Measurements from ENCODE around the gene ZNF423. TPM values are rescaled to one million over a fixed set of nuclear protein-coding genes. Genes with fewer than 3 reads are reported as not detected.

Gene ZNF423
- total RNA-seq, 1 experiment from 2014 or later = not detected

- no peak for DNase-seq (ENCODE audit: low read depth)
Observed at GRCh38 chr16:49477250-49477895, 378.5 kb downstream of the ZNF423 start.

GRCh38 chr16:49474741-49475140 lies 381.2 kb downstream of the ZNF423 start:
- DNase-seq (ENCODE audit: low read depth) = no peak

- no peak for DNase-seq (ENCODE audit: low read depth)
Observed at GRCh38 chr16:49473773-49474172, 382.1 kb downstream of the ZNF423 start.

DNA sequence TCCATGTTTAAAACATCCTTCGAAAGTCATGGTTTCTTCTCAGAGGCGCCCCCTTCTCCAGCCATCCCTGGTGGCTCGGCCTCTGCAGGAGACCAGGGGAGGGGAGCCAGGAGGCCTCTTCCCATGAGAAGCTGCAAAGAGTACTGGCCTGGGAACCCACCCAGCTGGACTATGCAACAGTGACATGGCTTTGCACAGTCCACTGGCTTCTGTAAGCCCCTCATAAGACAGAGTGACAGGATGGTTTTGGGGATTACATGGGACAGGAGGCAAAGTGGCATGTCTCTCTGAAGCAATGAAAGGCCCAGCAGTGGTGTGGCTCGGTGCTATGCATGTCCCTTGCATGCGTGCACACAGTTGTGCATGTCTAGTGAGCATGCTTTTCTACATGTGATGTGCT lies 382.8 kb downstream of the ZNF423 start:
- no peak for DNase-seq (ENCODE audit: low read depth)

- DNase-seq (ENCODE audit: low read depth) = no peak
Observed at GRCh38 chr16:49472598-49472997, 383.3 kb downstream of the ZNF423 start.

- DNase-seq (ENCODE audit: low read depth) = no peak
Observed at GRCh38 chr16:49471038-49471727, 384.7 kb downstream of the ZNF423 start.

- DNase-seq (ENCODE audit: low read depth) = no peak
Observed at GRCh38 chr16:49470513-49470991, 385.4 kb downstream of the ZNF423 start.

DNA sequence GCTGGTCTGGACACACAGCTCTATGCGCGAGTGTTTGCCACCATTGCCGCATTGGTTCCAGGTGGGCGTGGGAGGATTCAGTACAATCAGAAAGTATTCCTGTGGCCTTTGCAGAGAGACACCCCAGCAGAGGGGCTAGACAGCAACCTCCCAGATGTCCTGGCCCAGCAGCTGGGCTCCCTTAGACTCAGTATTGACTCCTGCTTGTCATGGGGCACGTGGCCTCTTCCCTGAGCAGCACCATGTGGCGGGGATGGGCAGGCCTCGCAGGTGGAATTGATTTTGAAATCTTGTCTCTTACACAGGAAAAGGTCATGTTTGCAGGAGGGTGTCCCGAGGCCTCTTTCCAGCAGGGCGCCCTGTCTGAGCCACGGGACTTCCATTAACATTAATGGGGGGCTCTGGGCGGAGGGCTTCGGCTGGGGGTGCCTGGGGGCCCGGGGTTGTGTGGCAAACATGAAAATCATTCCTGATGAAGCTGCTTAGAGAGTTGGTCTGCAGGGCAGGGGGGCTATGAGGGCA lies 385.9 kb downstream of the ZNF423 start:
- no peak for DNase-seq (ENCODE audit: low read depth)

DNA sequence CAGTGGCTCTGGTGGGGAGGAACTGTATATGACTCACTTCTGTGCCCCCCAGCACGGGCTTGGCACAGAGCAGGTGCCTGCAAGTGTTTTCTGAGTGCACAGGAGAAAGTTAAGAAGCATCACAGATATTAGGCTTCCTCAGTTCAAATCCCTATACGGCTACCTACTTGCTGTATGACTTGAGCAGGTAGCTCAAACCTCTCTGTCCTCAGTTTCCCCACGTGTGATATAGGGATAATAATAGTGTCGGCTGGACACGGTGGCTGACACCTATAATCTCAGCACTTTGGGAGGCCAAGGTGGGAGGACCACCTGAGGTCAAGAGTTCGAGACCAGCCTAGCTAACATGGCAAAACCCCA lies 386.6 kb downstream of the ZNF423 start:
- DNase-seq (ENCODE audit: low read depth) = no peak

DNA sequence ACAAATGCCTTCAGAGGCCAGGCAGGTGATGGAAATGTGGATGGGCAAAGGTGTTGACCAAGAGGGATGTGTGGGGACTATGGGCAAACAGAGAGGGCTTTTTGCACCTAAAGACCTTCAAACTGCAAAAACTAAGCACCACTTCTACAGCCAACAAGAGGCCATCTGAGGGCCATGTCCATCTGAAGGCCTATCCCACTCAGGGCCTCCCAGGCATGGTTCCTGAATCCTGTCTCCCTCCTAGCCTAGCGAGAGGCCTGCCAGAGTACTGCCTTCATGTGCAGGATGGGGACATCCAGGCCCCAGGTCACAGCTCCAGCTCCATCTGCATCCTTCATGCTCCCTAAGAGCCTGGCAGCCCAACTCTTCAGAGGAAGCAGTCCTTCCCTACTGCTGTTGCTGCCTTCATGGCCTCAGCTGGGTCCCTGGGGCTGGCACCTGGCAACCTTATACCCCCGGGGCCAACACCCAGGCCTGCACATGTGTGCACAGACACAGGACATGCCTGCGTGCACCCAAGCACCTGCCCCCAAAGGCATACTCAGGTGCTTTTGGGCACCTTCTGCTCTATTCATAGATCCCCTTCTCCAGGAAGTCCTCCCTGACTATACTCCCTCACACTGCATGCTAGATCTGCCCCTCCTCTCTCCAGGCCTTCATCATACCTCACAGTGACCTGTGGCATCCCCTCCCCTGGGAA lies 387.2 kb downstream of the ZNF423 start:
- DNase-seq (ENCODE audit: low read depth) = no peak

DNA sequence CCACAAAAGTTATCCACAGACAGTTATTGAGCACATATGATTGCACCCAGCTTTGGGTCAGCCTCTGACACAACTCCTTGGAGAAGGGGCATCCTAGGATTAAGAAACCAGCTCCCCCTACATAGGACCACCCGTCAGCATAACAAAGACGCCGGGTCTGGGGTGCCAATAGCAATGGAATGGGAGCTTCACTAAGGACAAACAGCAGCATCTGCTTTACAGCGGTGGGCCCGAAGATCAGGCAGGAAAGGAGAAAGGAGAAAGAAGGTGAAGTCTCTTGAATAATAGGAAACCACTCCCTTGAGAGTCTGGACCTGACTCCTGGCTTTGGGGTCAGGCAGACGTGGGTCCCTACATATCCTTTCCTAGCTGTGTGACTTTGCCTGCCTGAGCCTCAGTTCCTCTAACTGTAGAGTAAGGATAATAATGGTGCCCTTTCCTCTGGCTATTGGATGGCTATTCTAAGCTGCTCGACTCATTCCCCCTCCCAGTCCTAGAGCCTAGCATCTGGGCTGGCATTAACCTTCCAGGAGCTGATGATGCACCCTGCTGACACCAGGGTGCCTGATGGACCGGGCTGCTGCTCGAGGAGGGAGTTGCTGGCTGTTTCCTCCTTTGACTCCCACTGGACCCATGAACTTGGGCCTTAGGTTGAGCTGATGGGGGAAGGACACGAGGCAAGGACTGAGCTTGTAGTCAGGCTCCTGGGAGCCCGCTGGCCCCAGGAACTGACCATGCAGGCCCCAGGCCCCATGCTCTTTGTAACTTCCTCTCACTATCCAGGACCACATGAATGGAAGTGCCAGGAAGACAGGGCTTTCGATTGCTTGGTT lies 388.2 kb downstream of the ZNF423 start:
- no peak for DNase-seq (ENCODE audit: low read depth)

GRCh38 chr16:49466881-49467280 lies 389.0 kb downstream of the ZNF423 start:
- no peak for DNase-seq (ENCODE audit: low read depth)

DNA sequence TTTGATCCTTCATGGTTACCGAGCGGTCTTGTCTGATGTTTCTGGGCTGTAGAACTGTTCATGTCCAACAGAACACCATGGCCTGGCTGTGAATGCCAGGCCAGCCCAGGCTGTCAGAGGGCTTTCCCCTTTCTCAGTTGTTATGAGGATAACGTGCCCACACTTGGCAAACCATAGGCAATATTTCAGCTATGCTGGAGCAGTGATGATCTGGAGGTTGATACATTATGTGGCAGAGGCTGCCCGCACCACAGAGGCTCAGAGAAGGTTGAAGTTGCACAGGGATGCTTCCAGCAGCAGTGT lies 389.4 kb downstream of the ZNF423 start:
- DNase-seq (ENCODE audit: low read depth) = no peak

GRCh38 chr16:49465661-49466528 lies 390.0 kb downstream of the ZNF423 start:
- DNase-seq (ENCODE audit: low read depth) = no peak

- DNase-seq (ENCODE audit: low read depth) = no peak
Observed at GRCh38 chr16:49464877-49465504, 390.9 kb downstream of the ZNF423 start.

DNA sequence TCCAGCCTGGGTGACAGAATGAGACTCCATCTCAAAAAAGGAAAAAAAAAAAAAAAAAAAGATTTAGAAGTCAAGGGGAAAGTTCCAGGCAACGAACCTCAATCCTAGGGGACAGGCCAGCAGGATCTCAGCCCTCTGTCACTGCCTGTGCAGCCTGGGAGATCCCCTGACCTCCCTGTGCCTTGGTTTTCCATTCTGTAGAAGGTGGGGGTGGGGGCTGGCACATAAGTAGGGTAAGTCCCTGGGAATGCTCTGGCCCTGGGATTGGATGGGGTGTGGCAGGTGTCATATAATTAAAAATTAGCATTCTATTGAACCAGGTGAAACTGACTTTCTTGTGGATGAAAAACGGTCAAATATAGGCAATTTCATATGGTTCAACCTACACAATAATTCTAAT lies 391.8 kb downstream of the ZNF423 start:
- DNase-seq (ENCODE audit: low read depth) = no peak

DNA sequence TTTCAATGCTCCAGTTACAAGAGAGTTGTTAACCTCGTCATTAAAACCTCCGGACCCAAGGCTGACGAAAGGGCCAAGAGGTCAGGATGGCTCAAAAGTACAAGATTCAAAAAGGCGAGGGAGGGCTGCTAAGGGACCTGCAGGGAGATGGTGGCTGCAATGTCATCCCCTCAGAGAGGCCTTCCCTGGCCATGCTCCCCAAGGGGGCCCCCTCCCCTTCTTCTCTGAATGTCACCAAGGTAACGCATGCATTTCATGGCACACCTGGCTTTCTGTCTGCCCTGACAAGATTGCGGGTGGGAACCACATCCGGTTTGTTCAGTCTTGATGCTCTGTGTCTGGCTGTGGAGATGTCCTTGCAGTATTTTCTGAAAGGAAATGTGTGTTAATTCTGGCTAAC lies 392.4 kb downstream of the ZNF423 start:
- DNase-seq (ENCODE audit: low read depth) = no peak

- DNase-seq (ENCODE audit: low read depth) = no peak
Observed at GRCh38 chr16:49462989-49463371, 392.9 kb downstream of the ZNF423 start.

- no peak for DNase-seq (ENCODE audit: low read depth)
Observed at GRCh38 chr16:49462362-49462988, 393.4 kb downstream of the ZNF423 start.

- DNase-seq (ENCODE audit: low read depth) = no peak
Observed at GRCh38 chr16:49461517-49461951, 394.4 kb downstream of the ZNF423 start.
